Limb (tissue), 2 donors: ENCODE measurements around the gene CTIF.

Source experiments
- DNase-seq, 2 donors: peaks; one replicate each; pipeline ENCODE4 v3.0.0-alpha.2; 2016; ENCODE audit errors: extremely low spot score in 2 of 2

CTIF gene

GRCh38 chr18:48896326-48896874, 357.6 kb downstream of the CTIF start:
- DNase-seq, result no peak

GRCh38 chr18:48896875-48897511, 358.2 kb downstream of the CTIF start:
- no peak for DNase-seq

GRCh38 chr18:48897531-48897930, 358.7 kb downstream of the CTIF start:
- no peak for DNase-seq

GRCh38 chr18:48898521-48898920, 359.7 kb downstream of the CTIF start:
- no peak for DNase-seq

GRCh38 chr18:48899558-48900174, 360.8 kb downstream of the CTIF start:
- no peak for DNase-seq

- DNase-seq, result no peak
Observed at GRCh38 chr18:48900469-48900868, 361.6 kb downstream of the CTIF start.

GRCh38 chr18:48901145-48902022, 362.6 kb downstream of the CTIF start:
- DNase-seq, result no peak

- peak; percentile 84 to 94 for DNase-seq
Observed at GRCh38 chr18:48902023-48902855, 363.4 kb downstream of the CTIF start.

GRCh38 chr18:48902856-48903601, 364.2 kb downstream of the CTIF start:
- no peak for DNase-seq

- no peak for DNase-seq
Observed at GRCh38 chr18:48904091-48904490, 365.3 kb downstream of the CTIF start.

- DNase-seq, result no peak
Observed at GRCh38 chr18:48904847-48905394, 366.1 kb downstream of the CTIF start.

GRCh38 chr18:48905513-48905912, 366.7 kb downstream of the CTIF start:
- DNase-seq, result no peak

- DNase-seq, result no peak
Observed at GRCh38 chr18:48908916-48909315, 370.1 kb downstream of the CTIF start.

GRCh38 chr18:48909721-48910120, 370.9 kb downstream of the CTIF start:
- DNase-seq, result no peak

GRCh38 chr18:48910972-48911545, 372.2 kb downstream of the CTIF start:
- no peak for DNase-seq
